Common myeloid progenitor, CD34-positive (primary cell): ENCODE measurements around the gene SMCO4.
"Not testable (repeated sequence)": the region's sequence is repeated elsewhere in the genome, so short reads cannot be mapped to it uniquely, and the experiment has no call there.

Experiments used
- CTCF ChIA-PET: fragments of 350-600 bp; sonication (Branson Sonifier 250); formaldehyde crosslinking; loops from one replicate; lab custom pipeline; 2021; ENCODE audit warnings: antibody characterized with exemption; lab: Charles Lee
- POLR2A ChIA-PET: fragments of 350-600 bp; sonication (Branson Sonifier 250); formaldehyde crosslinking; loops from one replicate; lab custom pipeline; 2021; ENCODE audit warnings: antibody characterized with exemption; lab: Charles Lee
- DNase-seq, 3 donors: peaks; one replicate each; pipeline versions ENCODE4 v3.0.0 to v3.0.0-alpha.2; 2013
- H3K27ac ChIP-seq, 2 experiments: 1 replicate in 1 of 2; 2 replicates in 1 of 2; pipeline ENCODE4 v1.7.0; 2013; ENCODE audit warnings: inconsistent platforms in 2 of 2, low read length in 2 of 2, mild to moderate bottlenecking in 2 of 2, low read depth in 1 of 2, moderate library complexity in 1 of 2; ENCODE audit not compliant: severe bottlenecking in 2 of 2, insufficient read depth in 1 of 2, poor library complexity in 1 of 2
- H3K27me3 ChIP-seq, 5 experiments: replicated peaks in 2 of 5; 1 replicate in 3 of 5; 2 replicates in 2 of 5; pipeline versions ENCODE4 v1.6.1 to v1.7.0; 2013; ENCODE audit warnings: low read length in 4 of 5, mild to moderate bottlenecking in 2 of 5, moderate library complexity in 2 of 5, inconsistent platforms in 1 of 5; ENCODE audit not compliant: insufficient read depth in 5 of 5, control insufficient read depth in 4 of 5
- H3K36me3 ChIP-seq, 4 experiments: 1 replicate in 2 of 4; 2 replicates in 2 of 4; pipeline versions ENCODE4 v1.6.1 to v1.7.0; 2013; ENCODE audit warnings: low read length in 3 of 4, control low read depth in 1 of 4, mild to moderate bottlenecking in 1 of 4; ENCODE audit not compliant: control insufficient read depth in 4 of 4, insufficient read depth in 4 of 4
- H3K4me1 ChIP-seq, 4 experiments: 1 replicate in 3 of 4; 2 replicates in 1 of 4; pipeline versions ENCODE4 v1.6.1 to v1.7.1; 2013; ENCODE audit warnings: low read length in 3 of 4, mild to moderate bottlenecking in 3 of 4, control low read depth in 1 of 4, inconsistent platforms in 1 of 4, moderate library complexity in 1 of 4; ENCODE audit not compliant: control insufficient read depth in 4 of 4, insufficient read depth in 4 of 4; ENCODE audit errors: control extremely low read depth in 1 of 4
- H3K4me3 ChIP-seq, 7 experiments: 1 replicate in 4 of 7; 2 replicates in 3 of 7; pipeline versions ENCODE4 v1.5.1 to v1.7.0; 2013; ENCODE audit warnings: mild to moderate bottlenecking in 7 of 7, low read length in 6 of 7, moderate library complexity in 6 of 7, inconsistent platforms in 2 of 7, low read depth in 2 of 7, control low read depth in 1 of 7; ENCODE audit not compliant: insufficient read depth in 4 of 7, control insufficient read depth in 1 of 7; ENCODE audit errors: extremely low read depth in 1 of 7
- H3K9me3 ChIP-seq, 5 experiments: 1 replicate in 4 of 5; 2 replicates in 1 of 5; pipeline versions ENCODE4 v1.6.1 to v1.7.1; 2013; ENCODE audit warnings: low read length in 4 of 5, mild to moderate bottlenecking in 2 of 5, inconsistent platforms in 1 of 5, low read depth in 1 of 5, moderate library complexity in 1 of 5; ENCODE audit not compliant: control insufficient read depth in 4 of 5, insufficient read depth in 2 of 5; ENCODE audit errors: control extremely low read depth in 1 of 5
- WGBS: methylation state at CpG from one replicate; pipeline ENCODE4 v1.1.5; 2013; ENCODE audit not compliant: insufficient coverage; 5-methylcytosine and 5-hydroxymethylcytosine counted together

The SMCO4 gene

GRCh38 chr11:93579187-93579751, 36.1 kb upstream of the SMCO4 start:
- CTCF ChIA-PET: no interaction called here
- WGBS: no CpG with 5 or more reads among the region's 2 CpGs
- H3K4me3 ChIP-seq: no peak overlapping the region

DNA sequence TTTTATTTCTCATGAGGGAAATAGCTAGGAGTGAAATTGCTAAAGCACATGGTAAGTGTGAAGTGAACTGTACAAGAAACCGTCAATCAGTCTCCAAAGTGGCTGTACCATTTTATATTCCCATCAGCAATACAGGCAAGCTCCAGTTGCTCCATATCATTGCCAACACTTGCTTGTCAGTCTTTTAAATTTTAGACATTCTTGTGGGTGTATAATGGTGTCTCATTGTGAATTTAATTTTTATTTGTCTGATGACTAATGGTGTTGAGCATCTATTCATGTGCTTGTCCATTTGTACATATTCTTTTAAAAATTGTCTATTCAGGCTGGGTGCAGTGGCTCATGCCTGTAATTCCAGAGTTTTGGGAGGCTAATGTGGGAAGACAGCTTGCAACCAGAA, 34.1 kb upstream of the SMCO4 start:
- Histone ChIP-seq H3K27ac (no peak overlapping the region), H3K4me1 (no peaks in the 10 kb centered on the region)

More at GRCh38 chr11:93579187-93579751, 36.1 kb upstream of the SMCO4 start:
- H3K36me3 ChIP-seq: no peaks in the 10 kb centered on the region
- H3K27ac ChIP-seq: no peak overlapping the region
- POLR2A ChIA-PET: no interaction called here
- H3K9me3 ChIP-seq: peaks cover 0 to 7% (median 0%) of the 10 kb centered on the region in 5 experiments
- no peaks in the 10 kb centered on the region for H3K4me1 ChIP-seq
- DNase-seq: no peak
- H3K27me3 ChIP-seq: no peaks in the 10 kb centered on the region

DNA sequence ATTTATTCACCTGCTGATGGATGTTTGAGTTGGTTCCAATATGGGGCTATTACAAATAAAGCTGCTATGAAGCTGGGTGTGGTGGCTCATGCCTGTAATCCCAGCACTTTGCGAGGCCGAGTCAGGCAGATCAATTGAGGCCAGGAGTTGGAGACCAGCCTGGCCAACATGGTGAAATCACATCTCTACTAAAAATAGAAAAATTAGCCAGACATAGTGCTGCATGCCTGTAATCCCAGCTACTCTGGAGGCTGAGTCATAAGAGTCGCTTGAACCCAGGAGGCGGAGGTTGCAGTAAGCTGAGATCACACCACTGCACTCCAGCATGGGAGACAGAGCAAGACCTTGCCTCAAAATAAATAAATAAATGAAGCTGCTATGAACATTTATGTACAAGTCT, 33.7 kb upstream of the SMCO4 start:
- 94% methylated on average over 4 of the region's 4 CpGs for WGBS
- H3K4me1 ChIP-seq, H3K36me3 ChIP-seq, H3K4me3 ChIP-seq, H3K27me3 ChIP-seq, DNase-seq, CTCF ChIA-PET, H3K27ac ChIP-seq, POLR2A ChIA-PET, H3K9me3 ChIP-seq: not testable (repeated sequence)

More for the DNA sequence above, 34.1 kb upstream of the SMCO4 start:
- no peak overlapping the region for H3K4me3 ChIP-seq
- H3K9me3 ChIP-seq: peaks cover 0 to 7% (median 0%) of the 10 kb centered on the region in 5 experiments
- peaks cover 0 to 4% (median 0%) of the 10 kb centered on the region in 5 experiments for H3K27me3 ChIP-seq
- ChIA-PET POLR2A (no interaction called here), CTCF (interaction anchor here (0.9 kb wide), 1 partner anchor 21 kb away, joined by 3 read pairs; no protein-coding TSS in a partner anchor)
- DNase-seq: no peak
- WGBS: no CpG with 5 or more reads among the region's 1 CpG
- no peaks in the 10 kb centered on the region for H3K36me3 ChIP-seq

- no peaks in the 10 kb centered on the region for H3K36me3 ChIP-seq
- CTCF ChIA-PET: no interaction called here
- H3K9me3 ChIP-seq: peaks cover 0 to 7% (median 0%) of the 10 kb centered on the region in 5 experiments
- no peaks in the 10 kb centered on the region for H3K4me1 ChIP-seq
- POLR2A ChIA-PET: no interaction called here
- no peak for DNase-seq
- no CpG with 5 or more reads among the region's 2 CpGs for WGBS
- H3K4me3 ChIP-seq: no peak overlapping the region
- H3K27me3 ChIP-seq: peaks cover 0 to 4% (median 0%) of the 10 kb centered on the region in 5 experiments
- H3K27ac ChIP-seq: no peak overlapping the region
Measured at GRCh38 chr11:93574638-93575220, 31.5 kb upstream of the SMCO4 start.

DNA sequence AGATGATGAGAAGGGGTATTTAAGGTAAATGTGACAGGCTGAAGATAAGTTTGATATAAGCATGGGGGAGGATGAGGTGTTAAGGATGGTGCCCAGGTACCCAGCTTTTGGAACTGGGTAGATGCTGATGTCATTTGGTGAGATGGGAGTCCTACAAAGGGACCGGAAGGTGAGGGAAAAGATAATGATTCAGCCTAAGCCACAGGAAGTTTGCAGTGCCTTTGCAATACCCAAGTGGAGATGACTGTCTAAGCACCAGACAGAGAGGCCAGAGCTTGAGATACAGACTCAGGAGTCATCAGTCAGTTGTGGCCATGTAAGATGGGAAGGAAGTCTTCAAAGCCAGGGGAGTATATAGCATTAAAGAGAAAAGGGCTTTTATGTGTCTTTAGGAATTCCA, 30.0 kb upstream of the SMCO4 start:
- WGBS: 78% methylated on average over 1 of the region's 1 CpG
- ChIA-PET POLR2A (no interaction called here), CTCF (no interaction called here)

DNA sequence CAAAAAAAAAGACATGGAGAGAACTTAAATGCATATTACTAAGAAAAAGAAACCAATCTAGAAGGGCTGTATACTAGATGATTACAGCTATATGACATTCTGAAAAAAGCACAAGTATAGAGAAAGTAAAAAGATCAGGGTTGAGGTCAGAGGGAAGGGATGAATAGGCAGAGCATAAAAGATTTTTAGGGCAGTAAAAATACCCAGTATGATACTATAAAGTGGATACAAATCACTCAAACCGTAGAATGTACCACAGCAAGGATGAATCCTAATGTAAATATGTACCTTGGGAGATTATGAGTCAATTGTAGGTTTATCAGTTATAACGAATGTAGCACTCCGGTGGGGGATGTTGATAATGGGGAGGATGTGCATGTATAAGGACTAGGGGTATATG, 29.4 kb upstream of the SMCO4 start:
- POLR2A ChIA-PET: no interaction called here
- no peaks in the 10 kb centered on the region for H3K9me3 ChIP-seq
- no peaks in the 10 kb centered on the region for H3K36me3 ChIP-seq
- CTCF ChIA-PET: no interaction called here
- peaks cover 0 to 4% (median 0%) of the 10 kb centered on the region in 5 experiments for H3K27me3 ChIP-seq
- H3K4me3 ChIP-seq: no peak overlapping the region
- H3K4me1 ChIP-seq: no peaks in the 10 kb centered on the region
- no peak for DNase-seq
- H3K27ac ChIP-seq: no peak overlapping the region
- 100% methylated on average over 1 of the region's 3 CpGs for WGBS

More for the DNA sequence above, 30.0 kb upstream of the SMCO4 start:
- no peaks in the 10 kb centered on the region for H3K9me3 ChIP-seq
- no peak for DNase-seq
- H3K36me3 ChIP-seq: no peaks in the 10 kb centered on the region
- H3K27ac ChIP-seq: no peak overlapping the region
- peaks cover 0 to 4% (median 0%) of the 10 kb centered on the region in 5 experiments for H3K27me3 ChIP-seq
- H3K4me1 ChIP-seq: no peaks in the 10 kb centered on the region
- no peak overlapping the region for H3K4me3 ChIP-seq

DNA sequence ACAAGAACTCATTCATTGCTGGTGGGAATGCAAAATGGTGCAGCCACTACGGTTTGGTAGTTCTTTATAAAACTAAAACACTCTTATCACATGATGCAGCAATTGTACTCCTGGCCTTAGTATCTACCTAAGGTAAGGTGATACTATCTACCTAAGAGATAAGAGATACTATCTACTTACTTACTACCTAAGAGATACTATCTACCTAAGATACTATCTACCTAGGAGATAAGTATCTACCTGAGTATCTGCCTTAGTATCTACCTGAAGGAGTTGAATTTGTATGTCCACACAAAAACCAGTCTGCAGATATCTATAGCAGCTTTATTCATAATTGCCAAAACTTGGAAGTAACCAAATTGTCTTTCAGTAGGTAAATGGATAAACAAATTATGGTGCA, 29.0 kb upstream of the SMCO4 start:
- no peak for DNase-seq
- H3K9me3 ChIP-seq: no peaks in the 10 kb centered on the region
- no peaks in the 10 kb centered on the region for H3K36me3 ChIP-seq
- no peaks in the 10 kb centered on the region for H3K4me1 ChIP-seq
- no CpG with 5 or more reads among the region's 1 CpG for WGBS
- H3K27ac ChIP-seq: no peak overlapping the region
- H3K4me3 ChIP-seq: no peak overlapping the region
- POLR2A ChIA-PET: no interaction called here
- CTCF ChIA-PET: no interaction called here
- peaks cover 0 to 4% (median 0%) of the 10 kb centered on the region in 5 experiments for H3K27me3 ChIP-seq
